GM12878 (cell line): Measurements from ENCODE around the gene ALAS1.

Source experiments
- CHD1 ChIP-seq: IDR thresholded peaks from 2 replicates; pipeline ENCODE4 v1.6.1; 2012; ENCODE audit warnings: low read depth, low read length, improper control_type of control experiment
- CHD2 ChIP-seq: IDR thresholded peaks from 2 replicates; pipeline ENCODE4 v1.6.1; 2011; ENCODE audit warnings: low read depth, low read length, improper control_type of control experiment, borderline replicate concordance
- EP300 ChIP-seq, 2 experiments: fragments of 150-350 bp in 1 of 2; IDR thresholded peaks; 2 replicates each; pipeline ENCODE4 v1.6.1; 2011 to 2012; ENCODE audit warnings: low read depth in 2 of 2, low read length in 2 of 2, borderline replicate concordance in 1 of 2, improper control_type of control experiment in 1 of 2, inconsistent platforms in 1 of 2; ENCODE audit not compliant: control insufficient read depth in 1 of 2
- HCFC1 ChIP-seq: fragments of 150-350 bp; IDR thresholded peaks from 2 replicates; pipeline ENCODE4 v1.6.1; 2014; ENCODE audit warnings: low read length
- POLR2A ChIP-seq: IDR thresholded peaks from 2 replicates; pipeline ENCODE4 v1.6.1; 2011; ENCODE audit warnings: low read depth, mild to moderate bottlenecking, low read length
- SMAD1 ChIP-seq: fragments of 450-650 bp; IDR thresholded peaks from 2 replicates; pipeline ENCODE4 v1.6.1; 2018; ENCODE audit warnings: mild to moderate bottlenecking, low read depth; ENCODE audit not compliant: partially characterized antibody
- TAF1 ChIP-seq: IDR thresholded peaks from 2 replicates; pipeline ENCODE4 v1.6.1; 2011; ENCODE audit warnings: mild to moderate bottlenecking, low read depth, low read length, borderline replicate concordance
- TF ChIP-seq, protein P1 (sequence below), 3 experiments: IDR thresholded peaks in 2 of 3; conservative IDR thresholded peaks in 1 of 3; 2 replicates each; pipeline ENCODE4 v1.5.1; 2011; ENCODE audit warnings: low read depth in 3 of 3, low read length in 3 of 3, mild to moderate bottlenecking in 3 of 3, control low read depth in 2 of 3, moderate library complexity in 2 of 3, inconsistent platforms in 1 of 3, mixed read lengths in 1 of 3; ENCODE audit not compliant: control insufficient read depth in 2 of 3, insufficient read depth in 1 of 3; ENCODE audit errors: extremely low read depth in 1 of 3
- TF ChIP-seq, protein P2 (sequence below): fragments of 450-650 bp; formaldehyde crosslinking; IDR thresholded peaks from 2 replicates; pipeline ENCODE4 v1.4.0; 2022; ENCODE audit warnings: mild to moderate bottlenecking, moderate library complexity
- TF ChIP-seq, protein P3 (sequence below): IDR thresholded peaks from 2 replicates; pipeline ENCODE4 v1.6.1; 2012; ENCODE audit warnings: low read depth, low read length, improper control_type of control experiment
- TF ChIP-seq, protein P4 (sequence below): fragments of 150-350 bp; IDR thresholded peaks from 2 replicates; pipeline ENCODE4 v1.6.1; 2014; ENCODE audit warnings: mild to moderate bottlenecking, low read depth, low read length
- TF ChIP-seq, protein P5 (sequence below): fragments of 150-350 bp; IDR thresholded peaks from 2 replicates; pipeline ENCODE4 v1.6.1; 2016; ENCODE audit warnings: low read depth, low read length

DNA sequence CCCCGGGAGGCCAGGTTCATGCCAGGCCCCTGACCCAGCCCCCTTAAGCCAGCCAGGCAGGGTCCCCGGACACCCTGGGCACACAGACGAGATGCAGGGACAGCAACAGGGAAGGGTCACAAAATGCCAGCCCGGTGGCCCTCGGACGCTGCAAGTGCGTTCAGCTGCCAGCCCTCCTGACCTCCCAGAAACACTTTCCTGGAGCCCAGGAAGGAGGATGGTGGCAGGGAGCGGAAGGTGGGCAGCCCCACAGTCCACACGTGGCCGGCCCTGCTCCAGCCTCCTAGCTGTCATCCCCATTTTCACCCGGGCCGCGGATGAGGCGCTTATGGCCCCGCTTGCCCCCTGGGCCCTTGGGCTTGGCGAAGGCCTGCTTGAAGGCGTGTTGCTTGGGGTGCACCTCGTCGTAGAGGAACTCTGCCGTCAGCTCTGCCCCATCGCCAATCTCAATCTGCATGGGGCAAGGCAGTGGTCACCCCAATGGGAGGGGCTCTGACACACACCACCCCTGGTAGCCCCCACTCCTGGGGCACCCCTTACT is 30.9 kb downstream of the ALAS1 start:
- TF ChIP-seq, protein P1, sequence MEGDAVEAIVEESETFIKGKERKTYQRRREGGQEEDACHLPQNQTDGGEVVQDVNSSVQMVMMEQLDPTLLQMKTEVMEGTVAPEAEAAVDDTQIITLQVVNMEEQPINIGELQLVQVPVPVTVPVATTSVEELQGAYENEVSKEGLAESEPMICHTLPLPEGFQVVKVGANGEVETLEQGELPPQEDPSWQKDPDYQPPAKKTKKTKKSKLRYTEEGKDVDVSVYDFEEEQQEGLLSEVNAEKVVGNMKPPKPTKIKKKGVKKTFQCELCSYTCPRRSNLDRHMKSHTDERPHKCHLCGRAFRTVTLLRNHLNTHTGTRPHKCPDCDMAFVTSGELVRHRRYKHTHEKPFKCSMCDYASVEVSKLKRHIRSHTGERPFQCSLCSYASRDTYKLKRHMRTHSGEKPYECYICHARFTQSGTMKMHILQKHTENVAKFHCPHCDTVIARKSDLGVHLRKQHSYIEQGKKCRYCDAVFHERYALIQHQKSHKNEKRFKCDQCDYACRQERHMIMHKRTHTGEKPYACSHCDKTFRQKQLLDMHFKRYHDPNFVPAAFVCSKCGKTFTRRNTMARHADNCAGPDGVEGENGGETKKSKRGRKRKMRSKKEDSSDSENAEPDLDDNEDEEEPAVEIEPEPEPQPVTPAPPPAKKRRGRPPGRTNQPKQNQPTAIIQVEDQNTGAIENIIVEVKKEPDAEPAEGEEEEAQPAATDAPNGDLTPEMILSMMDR (IDR thresholded peaks at IDR 0.05 in 2 of 3, conservative IDR thresholded peaks at IDR 0.05 in 1 of 3; ENCODE audit: control insufficient read depth in 2 of 3, extremely low read depth in 1 of 3, insufficient read depth in 1 of 3, low read depth in 3 of 3, low read length in 3 of 3): no peak
- TF ChIP-seq, protein P2, sequence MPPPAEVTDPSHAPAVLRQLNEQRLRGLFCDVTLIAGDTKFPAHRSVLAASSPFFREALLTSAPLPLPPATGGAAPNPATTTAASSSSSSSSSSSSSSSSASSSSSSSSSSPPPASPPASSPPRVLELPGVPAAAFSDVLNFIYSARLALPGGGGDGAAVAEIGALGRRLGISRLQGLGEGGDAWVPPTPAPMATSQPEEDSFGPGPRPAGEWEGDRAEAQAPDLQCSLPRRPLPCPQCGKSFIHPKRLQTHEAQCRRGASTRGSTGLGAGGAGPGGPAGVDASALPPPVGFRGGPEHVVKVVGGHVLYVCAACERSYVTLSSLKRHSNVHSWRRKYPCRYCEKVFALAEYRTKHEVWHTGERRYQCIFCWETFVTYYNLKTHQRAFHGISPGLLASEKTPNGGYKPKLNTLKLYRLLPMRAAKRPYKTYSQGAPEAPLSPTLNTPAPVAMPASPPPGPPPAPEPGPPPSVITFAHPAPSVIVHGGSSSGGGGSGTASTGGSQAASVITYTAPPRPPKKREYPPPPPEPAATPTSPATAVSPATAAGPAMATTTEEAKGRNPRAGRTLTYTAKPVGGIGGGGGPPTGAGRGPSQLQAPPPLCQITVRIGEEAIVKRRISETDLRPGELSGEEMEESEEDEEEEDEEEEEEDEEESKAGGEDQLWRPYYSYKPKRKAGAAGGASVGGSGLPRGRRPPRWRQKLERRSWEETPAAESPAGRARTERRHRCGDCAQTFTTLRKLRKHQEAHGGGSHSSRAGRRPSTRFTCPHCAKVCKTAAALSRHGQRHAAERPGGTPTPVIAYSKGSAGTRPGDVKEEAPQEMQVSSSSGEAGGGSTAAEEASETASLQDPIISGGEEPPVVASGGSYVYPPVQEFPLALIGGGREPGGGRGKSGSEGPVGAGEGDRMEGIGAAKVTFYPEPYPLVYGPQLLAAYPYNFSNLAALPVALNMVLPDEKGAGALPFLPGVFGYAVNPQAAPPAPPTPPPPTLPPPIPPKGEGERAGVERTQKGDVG: no peak
- TF ChIP-seq, protein P3, sequence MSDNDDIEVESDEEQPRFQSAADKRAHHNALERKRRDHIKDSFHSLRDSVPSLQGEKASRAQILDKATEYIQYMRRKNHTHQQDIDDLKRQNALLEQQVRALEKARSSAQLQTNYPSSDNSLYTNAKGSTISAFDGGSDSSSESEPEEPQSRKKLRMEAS: no peak
- TF ChIP-seq, protein P4, sequence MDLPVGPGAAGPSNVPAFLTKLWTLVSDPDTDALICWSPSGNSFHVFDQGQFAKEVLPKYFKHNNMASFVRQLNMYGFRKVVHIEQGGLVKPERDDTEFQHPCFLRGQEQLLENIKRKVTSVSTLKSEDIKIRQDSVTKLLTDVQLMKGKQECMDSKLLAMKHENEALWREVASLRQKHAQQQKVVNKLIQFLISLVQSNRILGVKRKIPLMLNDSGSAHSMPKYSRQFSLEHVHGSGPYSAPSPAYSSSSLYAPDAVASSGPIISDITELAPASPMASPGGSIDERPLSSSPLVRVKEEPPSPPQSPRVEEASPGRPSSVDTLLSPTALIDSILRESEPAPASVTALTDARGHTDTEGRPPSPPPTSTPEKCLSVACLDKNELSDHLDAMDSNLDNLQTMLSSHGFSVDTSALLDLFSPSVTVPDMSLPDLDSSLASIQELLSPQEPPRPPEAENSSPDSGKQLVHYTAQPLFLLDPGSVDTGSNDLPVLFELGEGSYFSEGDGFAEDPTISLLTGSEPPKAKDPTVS: no peak
- TF ChIP-seq, protein P5, sequence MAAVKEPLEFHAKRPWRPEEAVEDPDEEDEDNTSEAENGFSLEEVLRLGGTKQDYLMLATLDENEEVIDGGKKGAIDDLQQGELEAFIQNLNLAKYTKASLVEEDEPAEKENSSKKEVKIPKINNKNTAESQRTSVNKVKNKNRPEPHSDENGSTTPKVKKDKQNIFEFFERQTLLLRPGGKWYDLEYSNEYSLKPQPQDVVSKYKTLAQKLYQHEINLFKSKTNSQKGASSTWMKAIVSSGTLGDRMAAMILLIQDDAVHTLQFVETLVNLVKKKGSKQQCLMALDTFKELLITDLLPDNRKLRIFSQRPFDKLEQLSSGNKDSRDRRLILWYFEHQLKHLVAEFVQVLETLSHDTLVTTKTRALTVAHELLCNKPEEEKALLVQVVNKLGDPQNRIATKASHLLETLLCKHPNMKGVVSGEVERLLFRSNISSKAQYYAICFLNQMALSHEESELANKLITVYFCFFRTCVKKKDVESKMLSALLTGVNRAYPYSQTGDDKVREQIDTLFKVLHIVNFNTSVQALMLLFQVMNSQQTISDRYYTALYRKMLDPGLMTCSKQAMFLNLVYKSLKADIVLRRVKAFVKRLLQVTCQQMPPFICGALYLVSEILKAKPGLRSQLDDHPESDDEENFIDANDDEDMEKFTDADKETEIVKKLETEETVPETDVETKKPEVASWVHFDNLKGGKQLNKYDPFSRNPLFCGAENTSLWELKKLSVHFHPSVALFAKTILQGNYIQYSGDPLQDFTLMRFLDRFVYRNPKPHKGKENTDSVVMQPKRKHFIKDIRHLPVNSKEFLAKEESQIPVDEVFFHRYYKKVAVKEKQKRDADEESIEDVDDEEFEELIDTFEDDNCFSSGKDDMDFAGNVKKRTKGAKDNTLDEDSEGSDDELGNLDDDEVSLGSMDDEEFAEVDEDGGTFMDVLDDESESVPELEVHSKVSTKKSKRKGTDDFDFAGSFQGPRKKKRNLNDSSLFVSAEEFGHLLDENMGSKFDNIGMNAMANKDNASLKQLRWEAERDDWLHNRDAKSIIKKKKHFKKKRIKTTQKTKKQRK: no peak
- TF ChIP-seq SMAD1 (no peak), TAF1 (no peak), HCFC1 (no peak), CHD2 (no peak), EP300 (IDR thresholded peaks at IDR 0.05; ENCODE audit: borderline replicate concordance in 1 of 2, control insufficient read depth in 1 of 2, low read depth in 2 of 2, low read length in 2 of 2) (no peak), CHD1 (no peak), POLR2A (no peak; the same call in 1 of the 2 replicates)
